Measurements from ENCODE around the gene TXNRD2. TPM values are rescaled to one million over a fixed set of nuclear protein-coding genes. Genes with fewer than 3 reads are reported as not detected.

Gene TXNRD2
- total and polyA plus RNA-seq, 2 donors: 14.5 to 18.1 TPM

GRCh38 chr22:19974935-19975706, 33.5 kb upstream of the TXNRD2 start:
- 78% methylated on average over 13 of the region's 13 CpGs for WGBS
- no peak for DNase-seq (ENCODE audit: extremely low spot score)
- Histone ChIP-seq H3K4me3 (ENCODE audit: low read depth, low read length) (no peak overlapping the region), H3K27ac (ENCODE audit: low read depth) (no peak overlapping the region), H3K4me1 (ENCODE audit: insufficient read depth) (no peaks in the 10 kb centered on the region), H3K36me3 (ENCODE audit: insufficient read depth) (no peaks in the 10 kb centered on the region)

GRCh38 chr22:19974268-19974861, 32.7 kb upstream of the TXNRD2 start:
- Histone ChIP-seq H3K27ac (ENCODE audit: low read depth) (no peak overlapping the region), H3K4me3 (ENCODE audit: low read depth, low read length) (no peak overlapping the region), H3K4me1 (ENCODE audit: insufficient read depth) (no peaks in the 10 kb centered on the region), H3K36me3 (ENCODE audit: insufficient read depth) (no peaks in the 10 kb centered on the region)
- no peak for DNase-seq (ENCODE audit: extremely low spot score)
- 57% methylated on average over 11 of the region's 11 CpGs for WGBS

- Histone ChIP-seq H3K4me3 (ENCODE audit: low read depth, low read length) (no peak overlapping the region), H3K4me1 (ENCODE audit: insufficient read depth) (no peaks in the 10 kb centered on the region), H3K27ac (ENCODE audit: low read depth) (no peak overlapping the region), H3K36me3 (ENCODE audit: insufficient read depth) (no peaks in the 10 kb centered on the region)
- 95% methylated on average over 46 of the region's 46 CpGs for WGBS
- no peak for DNase-seq (ENCODE audit: extremely low spot score)
These were observed 32.1 kb upstream of the TXNRD2 start for GRCh38 chr22:19973551-19974267.

GRCh38 chr22:19972652-19973550, 31.3 kb upstream of the TXNRD2 start:
- DNase-seq (ENCODE audit: extremely low spot score): no peak
- WGBS: 92% methylated on average over 50 of the region's 50 CpGs
- no peak overlapping the region for H3K4me3 ChIP-seq (ENCODE audit: low read depth, low read length)
- H3K4me1 ChIP-seq (ENCODE audit: insufficient read depth): no peaks in the 10 kb centered on the region
- no peak overlapping the region for H3K27ac ChIP-seq (ENCODE audit: low read depth)
- peaks cover 4% of the 10 kb centered on the region for H3K36me3 ChIP-seq (ENCODE audit: insufficient read depth)

GRCh38 chr22:19972251-19972650, 30.6 kb upstream of the TXNRD2 start:
- 91% methylated on average over 9 of the region's 9 CpGs for WGBS
- DNase-seq (ENCODE audit: extremely low spot score): no peak
- Histone ChIP-seq H3K4me3 (ENCODE audit: low read depth, low read length) (no peak overlapping the region), H3K27ac (ENCODE audit: low read depth) (no peak overlapping the region), H3K36me3 (ENCODE audit: insufficient read depth) (peaks cover 4% of the 10 kb centered on the region), H3K4me1 (ENCODE audit: insufficient read depth) (no peaks in the 10 kb centered on the region)

- 72% methylated on average over 28 of the region's 28 CpGs for WGBS
- Histone ChIP-seq H3K27ac (ENCODE audit: low read depth) (no peak overlapping the region), H3K36me3 (ENCODE audit: insufficient read depth) (peaks cover 4% of the 10 kb centered on the region), H3K4me3 (ENCODE audit: low read depth, low read length) (no peak overlapping the region), H3K4me1 (ENCODE audit: insufficient read depth) (no peaks in the 10 kb centered on the region)
- no peak for DNase-seq (ENCODE audit: extremely low spot score)
These were observed 29.9 kb upstream of the TXNRD2 start for GRCh38 chr22:19971276-19972124.

GRCh38 chr22:19970479-19971275, 29.1 kb upstream of the TXNRD2 start:
- Histone ChIP-seq H3K4me3 (ENCODE audit: low read depth, low read length) (no peak overlapping the region), H3K36me3 (ENCODE audit: insufficient read depth) (peaks cover 4% of the 10 kb centered on the region), H3K4me1 (ENCODE audit: insufficient read depth) (no peaks in the 10 kb centered on the region), H3K27ac (ENCODE audit: low read depth) (no peak overlapping the region)
- WGBS: 59% methylated on average over 25 of the region's 25 CpGs
- no peak for DNase-seq (ENCODE audit: extremely low spot score)

GRCh38 chr22:19970031-19970478, 28.4 kb upstream of the TXNRD2 start:
- H3K4me1 ChIP-seq (ENCODE audit: insufficient read depth): no peaks in the 10 kb centered on the region
- no peak overlapping the region for H3K27ac ChIP-seq (ENCODE audit: low read depth)
- H3K4me3 ChIP-seq (ENCODE audit: low read depth, low read length): no peak overlapping the region
- peaks cover 4% of the 10 kb centered on the region for H3K36me3 ChIP-seq (ENCODE audit: insufficient read depth)
- 80% methylated on average over 9 of the region's 9 CpGs for WGBS
- DNase-seq (ENCODE audit: extremely low spot score): no peak

- WGBS: 82% methylated on average over 11 of the region's 11 CpGs
- Histone ChIP-seq H3K4me3 (ENCODE audit: low read depth, low read length) (no peak overlapping the region), H3K36me3 (ENCODE audit: insufficient read depth) (peaks cover 4% of the 10 kb centered on the region), H3K4me1 (ENCODE audit: insufficient read depth) (no peaks in the 10 kb centered on the region), H3K27ac (ENCODE audit: low read depth) (no peak overlapping the region)
- no peak for DNase-seq (ENCODE audit: extremely low spot score)
These were observed 27.7 kb upstream of the TXNRD2 start for GRCh38 chr22:19969141-19969928.

- WGBS: 83% methylated on average over 18 of the region's 18 CpGs
- no peak for DNase-seq (ENCODE audit: extremely low spot score)
- Histone ChIP-seq H3K4me3 (ENCODE audit: low read depth, low read length) (no peak overlapping the region), H3K36me3 (ENCODE audit: insufficient read depth) (peaks cover 4% of the 10 kb centered on the region), H3K27ac (ENCODE audit: low read depth) (no peak overlapping the region), H3K4me1 (ENCODE audit: insufficient read depth) (no peaks in the 10 kb centered on the region)
These were observed 26.9 kb upstream of the TXNRD2 start for GRCh38 chr22:19968450-19968891.

GRCh38 chr22:19967850-19968449, 26.3 kb upstream of the TXNRD2 start:
- Histone ChIP-seq H3K4me3 (ENCODE audit: low read depth, low read length) (no peak overlapping the region), H3K4me1 (ENCODE audit: insufficient read depth) (no peaks in the 10 kb centered on the region), H3K36me3 (ENCODE audit: insufficient read depth) (peaks cover 4% of the 10 kb centered on the region), H3K27ac (ENCODE audit: low read depth) (no peak overlapping the region)
- 88% methylated on average over 7 of the region's 7 CpGs for WGBS
- DNase-seq (ENCODE audit: extremely low spot score): no peak
